ENCODE data around the gene WDR45B.

Gene WDR45B

GRCh38 chr17:82666931-82667667, 18.9 kb upstream of the WDR45B start:
- no peaks in the 10 kb centered on the region for H3K27me3 ChIP-seq (ENCODE audit: insufficient read depth, poor library complexity, severe bottlenecking)
- no peak for TF ChIP-seq CTCF (IDR thresholded peaks at IDR 0.05; ENCODE audit: poor library complexity, severe bottlenecking)
- H3K27ac ChIP-seq (ENCODE audit: poor library complexity, severe bottlenecking): no peak overlapping the region
- H3K36me3 ChIP-seq (ENCODE audit: low read depth): no peaks in the 10 kb centered on the region
- H3K4me1 ChIP-seq (ENCODE audit: insufficient read depth, poor library complexity, severe bottlenecking): no peaks in the 10 kb centered on the region
- no peaks in the 10 kb centered on the region for H3K9me3 ChIP-seq (ENCODE audit: severe bottlenecking)
- ATAC-seq (ENCODE audit: low read depth) (no peak), DNase-seq (ENCODE audit: low spot score) (no peak)
- H3K4me3 ChIP-seq (ENCODE audit: severe bottlenecking): no peak overlapping the region

GRCh38 chr17:82665891-82666290, 17.6 kb upstream of the WDR45B start:
- H3K4me3 ChIP-seq (ENCODE audit: severe bottlenecking): no peak overlapping the region
- DNase-seq (ENCODE audit: low spot score): no peak
- ATAC-seq (ENCODE audit: low read depth): no peak
- no peaks in the 10 kb centered on the region for H3K4me1 ChIP-seq (ENCODE audit: insufficient read depth, poor library complexity, severe bottlenecking)
- H3K27me3 ChIP-seq (ENCODE audit: insufficient read depth, poor library complexity, severe bottlenecking): no peaks in the 10 kb centered on the region
- no peaks in the 10 kb centered on the region for H3K9me3 ChIP-seq (ENCODE audit: severe bottlenecking)
- no peak overlapping the region for H3K27ac ChIP-seq (ENCODE audit: poor library complexity, severe bottlenecking)
- no peak for TF ChIP-seq CTCF (IDR thresholded peaks at IDR 0.05; ENCODE audit: poor library complexity, severe bottlenecking)
- H3K36me3 ChIP-seq (ENCODE audit: low read depth): no peaks in the 10 kb centered on the region

GRCh38 chr17:82665217-82665616, 17.0 kb upstream of the WDR45B start:
- DNase-seq (ENCODE audit: low spot score): no peak
- no peaks in the 10 kb centered on the region for H3K4me1 ChIP-seq (ENCODE audit: insufficient read depth, poor library complexity, severe bottlenecking)
- no peaks in the 10 kb centered on the region for H3K36me3 ChIP-seq (ENCODE audit: low read depth)
- no peak overlapping the region for H3K4me3 ChIP-seq (ENCODE audit: severe bottlenecking)
- H3K9me3 ChIP-seq (ENCODE audit: severe bottlenecking): no peaks in the 10 kb centered on the region
- no peak for TF ChIP-seq CTCF (IDR thresholded peaks at IDR 0.05; ENCODE audit: poor library complexity, severe bottlenecking)
- H3K27ac ChIP-seq (ENCODE audit: poor library complexity, severe bottlenecking): no peak overlapping the region
- H3K27me3 ChIP-seq (ENCODE audit: insufficient read depth, poor library complexity, severe bottlenecking): no peaks in the 10 kb centered on the region
- no peak for ATAC-seq (ENCODE audit: low read depth)

GRCh38 chr17:82664701-82665182, 16.5 kb upstream of the WDR45B start:
- no peak overlapping the region for H3K27ac ChIP-seq (ENCODE audit: poor library complexity, severe bottlenecking)
- no peaks in the 10 kb centered on the region for H3K36me3 ChIP-seq (ENCODE audit: low read depth)
- DNase-seq (ENCODE audit: low spot score) (no peak), ATAC-seq (ENCODE audit: low read depth) (no peak)
- H3K4me3 ChIP-seq (ENCODE audit: severe bottlenecking): no peak overlapping the region
- H3K9me3 ChIP-seq (ENCODE audit: severe bottlenecking): no peaks in the 10 kb centered on the region
- H3K27me3 ChIP-seq (ENCODE audit: insufficient read depth, poor library complexity, severe bottlenecking): no peaks in the 10 kb centered on the region
- H3K4me1 ChIP-seq (ENCODE audit: insufficient read depth, poor library complexity, severe bottlenecking): no peaks in the 10 kb centered on the region
- TF ChIP-seq CTCF (IDR thresholded peaks at IDR 0.05; ENCODE audit: poor library complexity, severe bottlenecking): no peak

- H3K36me3 ChIP-seq (ENCODE audit: low read depth): no peaks in the 10 kb centered on the region
- no peaks in the 10 kb centered on the region for H3K4me1 ChIP-seq (ENCODE audit: insufficient read depth, poor library complexity, severe bottlenecking)
- no peak overlapping the region for H3K27ac ChIP-seq (ENCODE audit: poor library complexity, severe bottlenecking)
- DNase-seq (ENCODE audit: low spot score) (no peak), ATAC-seq (ENCODE audit: low read depth) (no peak)
- no peak overlapping the region for H3K4me3 ChIP-seq (ENCODE audit: severe bottlenecking)
- H3K9me3 ChIP-seq (ENCODE audit: severe bottlenecking): no peaks in the 10 kb centered on the region
- no peak for TF ChIP-seq CTCF (IDR thresholded peaks at IDR 0.05; ENCODE audit: poor library complexity, severe bottlenecking)
- H3K27me3 ChIP-seq (ENCODE audit: insufficient read depth, poor library complexity, severe bottlenecking): no peaks in the 10 kb centered on the region
These were observed 16.0 kb upstream of the WDR45B start for GRCh38 chr17:82664276-82664575.
